SK-N-SH (cell line): ENCODE measurements around the gene TACR2. TPM values are rescaled to one million over a fixed set of nuclear protein-coding genes. Genes with fewer than 3 reads are reported as not detected.

ENCODE experiments used
- CTCF ChIA-PET: fragments of 300-600, 350-600 bp; formaldehyde crosslinking; extraction: SDS; loops from one replicate; lab custom pipeline; 2021; lab: Yijun Ruan, JAX
- POLR2A ChIA-PET: fragments of 350-600 bp; sonication (Branson Sonifier 250); formaldehyde crosslinking; extraction: SDS; loops from one replicate; lab custom pipeline; 2020; ENCODE audit warnings: antibody characterized with exemption, inconsistent platforms; lab: Yijun Ruan, JAX
- DNase-seq: peaks from one replicate; pipeline ENCODE4 v3.0.0; 2012
- H2AFZ ChIP-seq: fragments of 200-600 bp; sonication (generic); 2 replicates; pipeline ENCODE4 v1.8.1; 2016; ENCODE audit warnings: antibody characterized with exemption, mild to moderate bottlenecking, low read depth
- H3F3A ChIP-seq: fragments of 200-600 bp; sonication (generic); replicated peaks from 2 replicates; pipeline ENCODE3; 2016; ENCODE audit warnings: antibody characterized with exemption, mild to moderate bottlenecking; ENCODE audit not compliant: insufficient read depth
- H3K27ac ChIP-seq, 2 experiments: fragments of 200-500 bp in 1 of 2; fragments of 200-600 bp in 1 of 2; sonication (Bioruptor generic) in 1 of 2; sonication (generic), shearing (Covaris generic) in 1 of 2; 2 replicates each; pipeline versions ENCODE4 v1.5.1 to v1.6.1; 2014 to 2016; ENCODE audit warnings: low read depth in 2 of 2, inconsistent platforms in 1 of 2, low read length in 1 of 2, mild to moderate bottlenecking in 1 of 2, mixed read lengths in 1 of 2
- H3K27me3 ChIP-seq: fragments of 200-600 bp; sonication (generic), shearing (Covaris generic); 2 replicates; pipeline ENCODE4 v1.6.1; 2016; ENCODE audit warnings: mixed run types; ENCODE audit not compliant: insufficient read depth
- H3K36me3 ChIP-seq, 2 experiments: fragments of 200-500 bp in 1 of 2; fragments of 200-600 bp in 1 of 2; sonication (Bioruptor generic) in 1 of 2; sonication (generic) in 1 of 2; replicated peaks in 1 of 2; 2 replicates each; pipeline versions ENCODE3 to v1.5.1; 2014 to 2016; ENCODE audit warnings: low read length in 1 of 2, mild to moderate bottlenecking in 1 of 2; ENCODE audit not compliant: insufficient read depth in 2 of 2, control insufficient read depth in 1 of 2
- H3K4me1 ChIP-seq, 2 experiments: fragments of 200-500 bp in 1 of 2; fragments of 200-600 bp in 1 of 2; sonication (Bioruptor generic) in 1 of 2; sonication (generic), shearing (Covaris generic) in 1 of 2; 2 replicates each; pipeline versions ENCODE4 v1.5.1 to v1.6.1; 2014 to 2016; ENCODE audit warnings: low read depth in 1 of 2, low read length in 1 of 2, mixed run types in 1 of 2; ENCODE audit not compliant: insufficient read depth in 2 of 2, control insufficient read depth in 1 of 2
- H3K4me2 ChIP-seq: fragments of 200-600 bp; sonication (generic), shearing (Covaris generic); 2 replicates; pipeline ENCODE4 v1.6.1; 2017; ENCODE audit warnings: mixed run types
- H3K4me3 ChIP-seq, 2 experiments: fragments of 200-500 bp in 1 of 2; fragments of 200-600 bp in 1 of 2; sonication (Bioruptor generic) in 1 of 2; sonication (generic), shearing (Covaris generic) in 1 of 2; 2 replicates each; pipeline versions ENCODE4 v1.5.1 to v1.8.1; 2014 to 2016; ENCODE audit warnings: low read depth in 2 of 2, inconsistent platforms in 1 of 2, low read length in 1 of 2, mild to moderate bottlenecking in 1 of 2, mixed read lengths in 1 of 2, moderate library complexity in 1 of 2
- H3K79me2 ChIP-seq: fragments of 200-600 bp; sonication (generic); 2 replicates; pipeline ENCODE4 v1.8.1; 2017; ENCODE audit warnings: mild to moderate bottlenecking; ENCODE audit not compliant: insufficient read depth
- H3K9ac ChIP-seq: fragments of 200-600 bp; sonication (generic); 2 replicates; pipeline ENCODE4 v1.6.1; 2017; ENCODE audit warnings: mixed run types
- H3K9me2 ChIP-seq: fragments of 200-600 bp; sonication (generic); 2 replicates; pipeline ENCODE4 v1.6.1; 2017; ENCODE audit warnings: mixed run types
- H3K9me3 ChIP-seq: fragments of 200-600 bp; sonication (generic); 2 replicates; pipeline ENCODE4 v1.6.1; 2017; ENCODE audit warnings: mixed run types, mild to moderate bottlenecking, moderate library complexity
- H4K20me1 ChIP-seq: fragments of 200-600 bp; sonication (generic); 2 replicates; pipeline ENCODE4 v1.6.1; 2017; ENCODE audit warnings: mild to moderate bottlenecking, mixed run types; ENCODE audit not compliant: insufficient read depth
- CHD2 ChIP-seq: fragments of 150-350 bp; IDR thresholded peaks from 2 replicates; pipeline ENCODE4 v1.6.1; 2018; ENCODE audit warnings: low read length; ENCODE audit not compliant: partially characterized antibody
- EP300 ChIP-seq, 2 experiments: IDR thresholded peaks; 2 replicates each; pipeline versions ENCODE4 v1.4.0 to v1.6.1; 2012; ENCODE audit warnings: borderline replicate concordance in 1 of 2, low read depth in 1 of 2, low read length in 1 of 2
- EZH2phosphoT487 ChIP-seq: fragments of 200-600 bp; sonication (generic); IDR thresholded peaks from 2 replicates; pipeline ENCODE4 v1.6.1; 2017; ENCODE audit warnings: low read depth, mixed run types, mild to moderate bottlenecking, antibody characterized with exemption, moderate library complexity, borderline replicate concordance
- FOXJ3 ChIP-seq: sonication (generic); formaldehyde crosslinking; IDR thresholded peaks from 2 replicates; pipeline ENCODE4 v1.5.1; 2020; ENCODE audit warnings: mild to moderate bottlenecking, missing genetic modification reagents
- FOXM1 ChIP-seq: IDR thresholded peaks from 2 replicates; pipeline ENCODE4 v1.4.0; 2012; ENCODE audit warnings: low read depth, mild to moderate bottlenecking
- GABPA ChIP-seq: IDR thresholded peaks from 2 replicates; pipeline ENCODE4 v1.4.0; 2012; ENCODE audit warnings: low read depth, mild to moderate bottlenecking
- GATA2 ChIP-seq: sonication (generic); formaldehyde crosslinking; IDR thresholded peaks from 2 replicates; pipeline ENCODE4 v1.5.0; 2020; ENCODE audit warnings: mild to moderate bottlenecking, missing genetic modification reagents
- IRF3 ChIP-seq: fragments of 150-350 bp; IDR thresholded peaks from 2 replicates; pipeline ENCODE4 v1.6.1; 2016; ENCODE audit warnings: mild to moderate bottlenecking, low read depth, low read length
- MAX ChIP-seq: IDR thresholded peaks from 2 replicates; pipeline ENCODE4 v1.4.0; 2012; ENCODE audit warnings: low read depth
- MEF2A ChIP-seq: IDR thresholded peaks from 2 replicates; pipeline ENCODE4 v1.4.0; 2012; ENCODE audit warnings: low read depth, borderline replicate concordance
- NFIC ChIP-seq: IDR thresholded peaks from 2 replicates; pipeline ENCODE4 v1.4.0; 2012; ENCODE audit warnings: borderline replicate concordance
- NRF1 ChIP-seq: IDR thresholded peaks from 2 replicates; pipeline ENCODE4 v1.6.1; 2012; ENCODE audit warnings: low read depth, mild to moderate bottlenecking, low read length
- POLR2AphosphoS5 ChIP-seq: IDR thresholded peaks from 2 replicates; pipeline ENCODE4 v1.6.1; 2012; ENCODE audit warnings: low read depth, low read length
- RAD21 ChIP-seq: IDR thresholded peaks from 2 replicates; pipeline ENCODE4 v1.6.1; 2012; ENCODE audit warnings: mild to moderate bottlenecking, low read length
- RCOR1 ChIP-seq: fragments of 150-350 bp; IDR thresholded peaks from 2 replicates; pipeline ENCODE4 v1.6.1; 2017; ENCODE audit warnings: antibody characterized with exemption, low read length
- REST ChIP-seq: IDR thresholded peaks from 2 replicates; pipeline ENCODE4 v1.6.1; 2012; ENCODE audit warnings: mild to moderate bottlenecking, low read depth, low read length, moderate library complexity
- SMC3 ChIP-seq: IDR thresholded peaks from 2 replicates; pipeline ENCODE4 v1.6.1; 2012; ENCODE audit warnings: low read depth, low read length, improper control_type of control experiment
- TCF12 ChIP-seq: IDR thresholded peaks from 2 replicates; pipeline ENCODE4 v1.4.0; 2012
- TEAD4 ChIP-seq: IDR thresholded peaks from 2 replicates; pipeline ENCODE4 v1.4.0; 2012; ENCODE audit warnings: mild to moderate bottlenecking, borderline replicate concordance; ENCODE audit not compliant: insufficient read depth
- USF1 ChIP-seq: IDR thresholded peaks from 2 replicates; pipeline ENCODE4 v1.4.0; 2012; ENCODE audit warnings: low read depth, borderline replicate concordance
- USF2 ChIP-seq: fragments of 150-350 bp; IDR thresholded peaks from 2 replicates; pipeline ENCODE4 v1.6.1; 2017; ENCODE audit warnings: antibody characterized with exemption, low read length, low read depth, borderline replicate concordance
- ZBTB33 ChIP-seq: IDR thresholded peaks from 2 replicates; pipeline ENCODE4 v1.4.0; 2012; ENCODE audit warnings: low read depth, borderline replicate concordance
- WGBS: methylation state at CpG from one replicate; pipeline ENCODE4 v1.1.6; 2017; ENCODE audit warnings: low lambda C conversion rate; 5-methylcytosine and 5-hydroxymethylcytosine counted together
- polyA plus RNA-seq, 3 experiments: library from polyadenylated mRNA; depleted of rRNA; stranded (reverse); fragments of >200 nt; gene quantifications; 2 replicates each; pipeline ENCODE4 v1.2.3, GENCODE V29; 2012

Gene TACR2
- polyA plus RNA-seq, 1 of the 3 experiments (the other 2 are of a cell fraction) = 0.02 TPM

- TF ChIP-seq FOXM1 (no peak), RCOR1 (peak; percentile 92), CHD2 (peak; percentile 69), IRF3 (no peak), GABPA (no peak), RAD21 (no peak), GATA2 (CRISPR knock-in tag) (peak; percentile 93)
Observed at GRCh38 chr10:69397972-69398371, 18.7 kb downstream of the TACR2 start (continued).

- H3K9me3 ChIP-seq = no peaks in the 10 kb centered on the region
- H2AFZ ChIP-seq = no peak overlapping the region
- H3K9me2 ChIP-seq = no peaks in the 10 kb centered on the region
- peaks cover 20 to 21% of the 10 kb centered on the region in 2 experiments for H3K36me3 ChIP-seq
- H3K4me2 ChIP-seq = no peak overlapping the region
- H3K27me3 ChIP-seq = no peaks in the 10 kb centered on the region
- WGBS = 67% methylated on average over 1 of the region's 1 CpG
- H3K4me1 ChIP-seq = peaks cover 11 to 18% of the 10 kb centered on the region in 2 experiments; a peak in 3 of 4 replicates
- POLR2A ChIA-PET = no interaction called here
- H3K79me2 ChIP-seq = no peaks in the 10 kb centered on the region
- no peak overlapping the region for H3K4me3 ChIP-seq
- no peak for DNase-seq
- no peaks in the 10 kb centered on the region for H4K20me1 ChIP-seq
- peaks cover 14% of the 10 kb centered on the region for H3F3A ChIP-seq
- TF ChIP-seq SMC3 = no peak
- TF ChIP-seq MAX = no peak
- TF ChIP-seq ZBTB33 = no peak
- TF ChIP-seq NFIC = no peak
- TF ChIP-seq IRF3 = no peak
- TF ChIP-seq EZH2phosphoT487 = no peak
- TF ChIP-seq CHD2 = no peak
- TF ChIP-seq USF2 = no peak
- TF ChIP-seq TEAD4 = no peak
- no peak for TF ChIP-seq EP300 (IDR thresholded peaks at IDR 0.05; ENCODE audit: borderline replicate concordance in 1 of 2, low read depth in 1 of 2, low read length in 1 of 2)
- no peak for TF ChIP-seq FOXM1
- no peak for TF ChIP-seq REST
- no peak for TF ChIP-seq FOXJ3 (CRISPR knock-in tag)
- TF ChIP-seq USF1 = no peak
- no peak for TF ChIP-seq TCF12
- no peak for TF ChIP-seq POLR2AphosphoS5
- no peak for TF ChIP-seq NRF1
- TF ChIP-seq MEF2A = no peak
- no peak for TF ChIP-seq GABPA
- no peak overlapping the region for H3K27ac ChIP-seq
- H3K9ac ChIP-seq = no peak overlapping the region
- CTCF ChIA-PET = interaction anchor here (1.6 to 7.7 kb wide), 6 partner anchors 12 to 168 kb away, joined by 5 to 105 read pairs (median 20); no protein-coding TSS in a partner anchor
Observed at GRCh38 chr10:69394020-69394419, 22.7 kb downstream of the TACR2 start.
